K562 (cell line): ENCODE results near the gene IL10RB. TPM values are rescaled to one million over a fixed set of nuclear protein-coding genes. Genes with fewer than 3 reads are reported as not detected.
A peak's percentile ranks its signal among the peaks of the same experiment; 100 is the strongest.

ENCODE experiments used
- ARID2 ChIP-seq: fragments of 450-650 bp; IDR thresholded peaks from 2 replicates; pipeline ENCODE4 v1.6.1; 2017; ENCODE audit warnings: antibody characterized with exemption, mild to moderate bottlenecking
- ARID3A ChIP-seq: IDR thresholded peaks from 2 replicates; pipeline ENCODE4 v1.6.1; 2012; ENCODE audit warnings: low read depth, low read length, improper control_type of control experiment, borderline replicate concordance
- C11orf30 ChIP-seq: fragments of 450-650 bp; IDR thresholded peaks from 2 replicates; pipeline ENCODE4 v1.6.1; 2016; ENCODE audit warnings: low read depth, mild to moderate bottlenecking
- CHCHD3 ChIP-seq: fragments of 250-450 bp; sonication (Bioruptor Pico); IDR thresholded peaks from 2 replicates; pipeline ENCODE4 v2.1.2; 2022; ENCODE audit warnings: mild to moderate bottlenecking
- CREB5 ChIP-seq: fragments of 250-450 bp; sonication (Bioruptor Pico); IDR thresholded peaks from 2 replicates; pipeline ENCODE4 v1.5.0; 2020; ENCODE audit warnings: mild to moderate bottlenecking
- DDX20 ChIP-seq: fragments of 450-650 bp; IDR thresholded peaks from 2 replicates; pipeline ENCODE4 v1.6.1; 2016; ENCODE audit warnings: missing genetic modification characterization, low read depth, mild to moderate bottlenecking, missing compliant biosample characterization, moderate library complexity
- ETV5 ChIP-seq: sonication (generic); formaldehyde crosslinking; IDR thresholded peaks from 2 replicates; pipeline ENCODE4 v1.4.0; 2020; ENCODE audit warnings: low read depth, mild to moderate bottlenecking, missing genetic modification reagents
- ETV6 ChIP-seq, 3 experiments: fragments of 150-350 bp in 1 of 3; sonication (generic) in 1 of 3; formaldehyde crosslinking in 1 of 3; IDR thresholded peaks; 2 replicates each; pipeline versions ENCODE4 v1.6.1 to v1.8.0; 2014 to 2022; ENCODE audit warnings: borderline replicate concordance in 2 of 3, low read depth in 2 of 3, antibody characterized with exemption in 1 of 3, low read length in 1 of 3, mild to moderate bottlenecking in 1 of 3, missing genetic modification reagents in 1 of 3
- FOXK2 ChIP-seq, 2 experiments: fragments of 450-650 bp; IDR thresholded peaks in 1 of 2; conservative IDR thresholded peaks in 1 of 2; 2 replicates each; pipeline ENCODE4 v1.6.1; 2016; ENCODE audit warnings: low read depth in 2 of 2, mild to moderate bottlenecking in 1 of 2
- HDAC8 ChIP-seq: fragments of 450-650 bp; IDR thresholded peaks from 2 replicates; pipeline ENCODE4 v1.6.1; 2016; ENCODE audit warnings: mild to moderate bottlenecking, missing genetic modification characterization, moderate library complexity, missing compliant biosample characterization
- LEF1 ChIP-seq: fragments of 450-650 bp; IDR thresholded peaks from 2 replicates; pipeline ENCODE4 v1.6.1; 2016; ENCODE audit warnings: mild to moderate bottlenecking
- MBD2 ChIP-seq: sonication (generic); IDR thresholded peaks from 2 replicates; pipeline ENCODE4 v1.6.1; 2016; ENCODE audit warnings: low read depth, borderline replicate concordance
- NBN ChIP-seq: fragments of 450-650 bp; IDR thresholded peaks from 2 replicates; pipeline ENCODE4 v1.6.1; 2016; ENCODE audit warnings: low read depth, mild to moderate bottlenecking
- PHTF2 ChIP-seq: fragments of 250-450 bp; sonication (Bioruptor Pico); IDR thresholded peaks from 2 replicates; pipeline ENCODE4 v1.5.0; 2021; ENCODE audit warnings: mild to moderate bottlenecking
- SIX5 ChIP-seq, 2 experiments: IDR thresholded peaks; 2 replicates each; pipeline ENCODE4 v1.6.1; 2011; ENCODE audit warnings: low read length in 2 of 2, borderline replicate concordance in 1 of 2, low read depth in 1 of 2, mild to moderate bottlenecking in 1 of 2, moderate library complexity in 1 of 2; ENCODE audit not compliant: insufficient read depth in 1 of 2
- SMARCE1 ChIP-seq: fragments of 450-650 bp; IDR thresholded peaks from 2 replicates; pipeline ENCODE4 v1.7.1; 2016; ENCODE audit warnings: mild to moderate bottlenecking
- SMC3 ChIP-seq: conservative IDR thresholded peaks from 2 replicates; pipeline ENCODE4 v1.6.1; 2011; ENCODE audit warnings: low read depth, low read length, improper control_type of control experiment; ENCODE audit not compliant: insufficient read depth
- TBL1XR1 ChIP-seq, 2 experiments: IDR thresholded peaks; 2 replicates each; pipeline ENCODE4 v1.6.1; 2012; ENCODE audit warnings: improper control_type of control experiment in 2 of 2, low read length in 2 of 2, mild to moderate bottlenecking in 1 of 2
- TCF7L2 ChIP-seq: fragments of 150-350 bp; IDR thresholded peaks from 2 replicates; pipeline ENCODE4 v1.6.1; 2016; ENCODE audit warnings: low read depth, mild to moderate bottlenecking, low read length, moderate library complexity
- ZBTB17 ChIP-seq: fragments of 450-650 bp; formaldehyde crosslinking; IDR thresholded peaks from 2 replicates; pipeline ENCODE4 v1.4.0; 2020; ENCODE audit warnings: mild to moderate bottlenecking
- ZBTB7A ChIP-seq: IDR thresholded peaks from 2 replicates; pipeline ENCODE4 v1.6.1; 2011; ENCODE audit warnings: low read depth, mild to moderate bottlenecking, low read length, moderate library complexity, borderline replicate concordance; ENCODE audit not compliant: control insufficient read depth
- ZNF436 ChIP-seq: fragments of 250-450, 450-650 bp; sonication (Bioruptor Pico); formaldehyde crosslinking; IDR thresholded peaks from 2 replicates; pipeline ENCODE4 v1.7.0; 2020; ENCODE audit warnings: mild to moderate bottlenecking
- ZNF57 ChIP-seq: fragments of 450-650 bp; formaldehyde crosslinking; IDR thresholded peaks from 2 replicates; pipeline ENCODE4 v1.4.0; 2020; ENCODE audit warnings: mild to moderate bottlenecking, moderate library complexity
- ZNF696 ChIP-seq: fragments of 250-450 bp; sonication (Bioruptor Pico); conservative IDR thresholded peaks from 2 replicates; pipeline ENCODE4 v1.4.0; 2020; ENCODE audit warnings: mild to moderate bottlenecking, moderate library complexity
- ZNF699 ChIP-seq: fragments of 250-450 bp; sonication (Bioruptor Pico); IDR thresholded peaks from 2 replicates; pipeline ENCODE4 v1.8.0; 2021; ENCODE audit warnings: mild to moderate bottlenecking, moderate library complexity; ENCODE audit not compliant: insufficient replicate concordance
- ZNF76 ChIP-seq: fragments of 250-450 bp; sonication (Bioruptor Pico); IDR thresholded peaks from 2 replicates; pipeline ENCODE4 v1.4.0; 2020; ENCODE audit warnings: mild to moderate bottlenecking, moderate library complexity, borderline replicate concordance
- ZNF778 ChIP-seq: fragments of 450-650 bp; formaldehyde crosslinking; IDR thresholded peaks from 2 replicates; pipeline ENCODE4 v1.4.0; 2020; ENCODE audit warnings: mild to moderate bottlenecking, moderate library complexity
- polyA plus RNA-seq, 8 experiments: library from polyadenylated mRNA; depleted of rRNA in 4 of 8; stranded (reverse) in 5 of 8; unstranded in 3 of 8; fragments of >200 nt; fragmentation: Nextera tagmentation in 2 of 8; fragmentation: Illumina TruSeq in 1 of 8; extraction: Ambion mirVana in 2 of 8; extraction: Trizol in 1 of 8; gene quantifications; 2 replicates each; pipeline versions ENCODE4 v1.2.1 to v1.2.3, GENCODE V29; 2011 to 2014; ENCODE audit warnings: inconsistent platforms in 1 of 8, missing spikeins in 1 of 8
- total RNA-seq, 7 experiments: library from RNA; depleted of rRNA in 6 of 7; stranded (reverse); fragments of >200 nt in 6 of 7; fragmentation: Illumina TruSeq in 2 of 7; extraction: Trizol in 2 of 7; gene quantifications; 2 replicates each; pipeline versions ENCODE4 v1.2.1 to v1.2.3, GENCODE V29; 2011 to 2021; ENCODE audit warnings: low replicate concordance in 1 of 7

IL10RB gene
- total and polyA plus RNA-seq, 9 of the 15 experiments (the other 6 are each of a cell fraction or from before 2014, with no cell fraction given): 10.9 to 33.8 (median 23.0) TPM

- no peak for TF ChIP-seq ARID3A
- TF ChIP-seq ETV5: no peak
- no peak for TF ChIP-seq ARID2
- no peak for TF ChIP-seq ZNF76 (CRISPR knock-in tag)
- TF ChIP-seq ZBTB7A: no peak
- peak; percentile 66; the same call in 1 of the 2 replicates for TF ChIP-seq SMARCE1
- no peak for TF ChIP-seq ZBTB17
- no peak for TF ChIP-seq ZNF699 (CRISPR knock-in tag)
- TF ChIP-seq FOXK2 (conservative IDR thresholded peaks at IDR 0.05 in 1 of 2, IDR thresholded peaks at IDR 0.05 in 1 of 2; ENCODE audit: low read depth in 2 of 2): peak; percentile 67 to 84
- TF ChIP-seq ETV6 (IDR thresholded peaks at IDR 0.05; ENCODE audit: borderline replicate concordance in 1 of 2, low read depth in 2 of 2, low read length in 1 of 2): no peak
- no peak for TF ChIP-seq ETV6 (CRISPR knock-in tag; IDR thresholded peaks at IDR 0.05; ENCODE audit: borderline replicate concordance)
- no peak for TF ChIP-seq LEF1
- TF ChIP-seq DDX20: no peak
- TF ChIP-seq SIX5 (IDR thresholded peaks at IDR 0.05; ENCODE audit: borderline replicate concordance in 1 of 2, insufficient read depth in 1 of 2, low read depth in 1 of 2, low read length in 2 of 2): no peak
- no peak for TF ChIP-seq TBL1XR1 (IDR thresholded peaks at IDR 0.05; ENCODE audit: low read length in 2 of 2)
- TF ChIP-seq CREB5 (CRISPR knock-in tag): no peak
- TF ChIP-seq C11orf30: no peak
- no peak for TF ChIP-seq MBD2
- no peak for TF ChIP-seq CHCHD3 (CRISPR knock-in tag)
- TF ChIP-seq ZNF57 (CRISPR knock-in tag): no peak
- TF ChIP-seq ZNF778 (CRISPR knock-in tag): no peak
- TF ChIP-seq ZNF696 (CRISPR knock-in tag): no peak
- TF ChIP-seq TCF7L2: no peak
- TF ChIP-seq NBN: no peak
- TF ChIP-seq PHTF2 (CRISPR knock-in tag): no peak
- TF ChIP-seq HDAC8 (tag): no peak
- TF ChIP-seq SMC3: no peak
- no peak for TF ChIP-seq ZNF436 (CRISPR knock-in tag)
Observed at GRCh38 chr21:33308586-33309490, 42.7 kb downstream of the IL10RB start (continued).
